SK-N-MC (cell line): Measurements from ENCODE around the gene SPC25.

Experiments
- EZH2 ChIP-seq: fragments of 200-600 bp; sonication (generic); IDR thresholded peaks from one replicate; pipeline ENCODE4 v1.6.1; 2017; ENCODE audit warnings: antibody characterized with exemption
- FOXP2 ChIP-seq: optimal IDR thresholded peaks from 2 replicates; pipeline ENCODE3; 2011; ENCODE audit warnings: mild to moderate bottlenecking, moderate library complexity; ENCODE audit not compliant: insufficient read depth; ENCODE audit errors: extremely low read length, control extremely low read depth
- POLR2AphosphoS5 ChIP-seq: IDR thresholded peaks from 2 replicates; pipeline ENCODE4 v1.6.1; 2012; ENCODE audit warnings: mild to moderate bottlenecking, low read depth, low read length, borderline replicate concordance

GRCh38 chr2:168903888-168904287 lies 13.7 kb upstream of the SPC25 start:
- TF ChIP-seq POLR2AphosphoS5 (no peak), EZH2 (no peak), FOXP2 (no peak)
